SJCRH30 (cell line): ENCODE measurements around the gene PGAP6. TPM values are rescaled to one million over a fixed set of nuclear protein-coding genes. Genes with fewer than 3 reads are reported as not detected.
"Not testable (repeated sequence)": the region's sequence is repeated elsewhere in the genome, so short reads cannot be mapped to it uniquely, and the experiment has no call there.

Experiments
- DNase-seq, 2 experiments: peaks; one replicate each; pipeline ENCODE4 v3.0.0-alpha.2; 2015 to 2020
- H3K27ac ChIP-seq: fragments of 250-450 bp; sonication (Bioruptor Pico); 2 replicates; pipeline ENCODE4 v1.5.1; 2020; ENCODE audit warnings: mild to moderate bottlenecking, moderate library complexity
- H3K27me3 ChIP-seq: fragments of 250-450 bp; sonication (Bioruptor Pico); 2 replicates; pipeline ENCODE4 v1.5.1; 2020; ENCODE audit warnings: mild to moderate bottlenecking, moderate library complexity
- H3K36me3 ChIP-seq: fragments of 250-450 bp; sonication (Bioruptor Pico); 2 replicates; pipeline ENCODE4 v1.5.1; 2020; ENCODE audit warnings: mild to moderate bottlenecking, moderate library complexity
- H3K4me1 ChIP-seq: fragments of 250-450 bp; sonication (Bioruptor Pico); 2 replicates; pipeline ENCODE4 v1.5.1; 2020; ENCODE audit warnings: mild to moderate bottlenecking, moderate library complexity
- H3K4me3 ChIP-seq: fragments of 250-450 bp; sonication (Bioruptor Pico); 2 replicates; pipeline ENCODE4 v1.5.1; 2020; ENCODE audit warnings: mild to moderate bottlenecking, moderate library complexity
- H3K9me3 ChIP-seq: fragments of 250-450 bp; sonication (Bioruptor Pico); replicated peaks from 2 replicates; pipeline ENCODE4 v1.5.1; 2020; ENCODE audit warnings: mild to moderate bottlenecking, moderate library complexity
- total RNA-seq: library from RNA; depleted of rRNA; stranded (reverse); fragments of >200 nt; shearing (Covaris generic); gene quantifications from 2 replicates; pipeline ENCODE4 v1.2.3, GENCODE V29; 2014

Gene PGAP6
- total RNA-seq, 1 experiment from 2014 or later: 27.5 TPM

GRCh38 chr16:392450-393030 lies 10.8 kb upstream of the PGAP6 start:
- no peak overlapping the region for H3K27ac ChIP-seq
- H3K36me3 ChIP-seq: no peaks in the 10 kb centered on the region
- H3K4me3 ChIP-seq: no peak overlapping the region
- no peaks in the 10 kb centered on the region for H3K27me3 ChIP-seq
- no peak for DNase-seq
- no peaks in the 10 kb centered on the region; the same call in 1 of the 2 replicates for H3K4me1 ChIP-seq
- H3K9me3 ChIP-seq: no peaks in the 10 kb centered on the region

GRCh38 chr16:391885-392335 lies 10.1 kb upstream of the PGAP6 start:
- Histone ChIP-seq H3K9me3 (no peaks in the 10 kb centered on the region), H3K36me3 (no peaks in the 10 kb centered on the region), H3K27me3 (no peaks in the 10 kb centered on the region), H3K4me1 (no peaks in the 10 kb centered on the region; the same call in 1 of the 2 replicates), H3K27ac (no peak overlapping the region), H3K4me3 (no peak overlapping the region)
- peak; percentile 77 to 88 for DNase-seq

GRCh38 chr16:389352-389751 lies 7.6 kb upstream of the PGAP6 start:
- no peaks in the 10 kb centered on the region; the same call in 1 of the 2 replicates for H3K4me1 ChIP-seq
- H3K27ac ChIP-seq: no peak overlapping the region
- H3K4me3 ChIP-seq: no peak overlapping the region
- H3K9me3 ChIP-seq: no peaks in the 10 kb centered on the region
- no peaks in the 10 kb centered on the region for H3K27me3 ChIP-seq
- DNase-seq: no peak
- no peaks in the 10 kb centered on the region for H3K36me3 ChIP-seq

GRCh38 chr16:387761-388666 lies 6.2 kb upstream of the PGAP6 start:
- not testable (repeated sequence) for DNase-seq, H3K4me1 ChIP-seq, H3K4me3 ChIP-seq, H3K9me3 ChIP-seq, H3K36me3 ChIP-seq, H3K27me3 ChIP-seq, H3K27ac ChIP-seq

GRCh38 chr16:386641-387156 lies 4.9 kb upstream of the PGAP6 start:
- no peaks in the 10 kb centered on the region for H3K27me3 ChIP-seq
- H3K9me3 ChIP-seq: no peaks in the 10 kb centered on the region
- peaks cover 5% of the 10 kb centered on the region for H3K4me1 ChIP-seq
- no peak overlapping the region for H3K27ac ChIP-seq
- peak overlapping the region; percentile 45 for H3K4me3 ChIP-seq
- H3K36me3 ChIP-seq: no peaks in the 10 kb centered on the region
- DNase-seq: peak in 1 of 2 experiments; percentile 54

GRCh38 chr16:383326-384051 lies 1.7 kb upstream of the PGAP6 start:
- H3K4me1 ChIP-seq: peaks cover 5% of the 10 kb centered on the region
- no peaks in the 10 kb centered on the region for H3K9me3 ChIP-seq
- no peaks in the 10 kb centered on the region for H3K36me3 ChIP-seq
- no peaks in the 10 kb centered on the region for H3K27me3 ChIP-seq
- H3K4me3 ChIP-seq: no peak overlapping the region
- no peak for DNase-seq
- H3K27ac ChIP-seq: no peak overlapping the region

GRCh38 chr16:381012-381788 lies 578 bp downstream of the PGAP6 start:
- Histone ChIP-seq H3K27ac (no peak overlapping the region), H3K9me3 (no peaks in the 10 kb centered on the region), H3K27me3 (no peaks in the 10 kb centered on the region), H3K4me1 (peaks cover 5% of the 10 kb centered on the region), H3K4me3 (peak overlapping the region; percentile 69), H3K36me3 (peaks cover 3% of the 10 kb centered on the region; the same call in 1 of the 2 replicates)
- DNase-seq: peak in 1 of 2 experiments; percentile 46

GRCh38 chr16:380762-381011 lies 1.1 kb downstream of the PGAP6 start:
- Histone ChIP-seq H3K27me3 (no peaks in the 10 kb centered on the region), H3K9me3 (no peaks in the 10 kb centered on the region), H3K27ac (no peak overlapping the region), H3K36me3 (peaks cover 3% of the 10 kb centered on the region; the same call in 1 of the 2 replicates), H3K4me3 (peak overlapping the region; percentile 69), H3K4me1 (peaks cover 5% of the 10 kb centered on the region)
- DNase-seq: no peak

- Histone ChIP-seq H3K4me1 (peaks cover 5% of the 10 kb centered on the region), H3K27me3 (no peaks in the 10 kb centered on the region), H3K9me3 (no peaks in the 10 kb centered on the region), H3K36me3 (peaks cover 3% of the 10 kb centered on the region; the same call in 1 of the 2 replicates), H3K4me3 (peak overlapping the region; percentile 69), H3K27ac (no peak overlapping the region)
- no peak for DNase-seq
These were observed 1.6 kb downstream of the PGAP6 start for GRCh38 chr16:379961-380761.

- DNase-seq: no peak
- Histone ChIP-seq H3K27ac (no peak overlapping the region), H3K9me3 (no peaks in the 10 kb centered on the region), H3K36me3 (peaks cover 5% of the 10 kb centered on the region; the same call in 1 of the 2 replicates), H3K4me3 (no peak overlapping the region), H3K27me3 (no peaks in the 10 kb centered on the region), H3K4me1 (peaks cover 5% of the 10 kb centered on the region)
These were observed 2.4 kb downstream of the PGAP6 start for GRCh38 chr16:379183-379960.

- H3K4me1 ChIP-seq: no peaks in the 10 kb centered on the region; the same call in 1 of the 2 replicates
- peaks cover 5% of the 10 kb centered on the region; the same call in 1 of the 2 replicates for H3K36me3 ChIP-seq
- no peak overlapping the region for H3K4me3 ChIP-seq
- H3K9me3 ChIP-seq: no peaks in the 10 kb centered on the region
- H3K27me3 ChIP-seq: no peaks in the 10 kb centered on the region
- no peak overlapping the region for H3K27ac ChIP-seq
- DNase-seq: no peak
These were observed 3.0 kb downstream of the PGAP6 start for GRCh38 chr16:378821-379182.

- DNase-seq, H3K4me3 ChIP-seq, H3K27ac ChIP-seq, H3K36me3 ChIP-seq, H3K4me1 ChIP-seq, H3K9me3 ChIP-seq, H3K27me3 ChIP-seq: not testable (repeated sequence)
These were observed 3.5 kb downstream of the PGAP6 start for GRCh38 chr16:378113-378820.
